G401.6 (cell line): ENCODE results near the gene DLL4.
"Not testable (repeated sequence)": the region's sequence is repeated elsewhere in the genome, so short reads cannot be mapped to it uniquely, and the experiment has no call there.

ENCODE experiments used
- FAIRE-seq: peaks from 2 replicates; lab custom pipeline; 2012; peaks lifted over from hg19 to GRCh38; lab: Jason Lieb, UNC

Gene DLL4

DNA sequence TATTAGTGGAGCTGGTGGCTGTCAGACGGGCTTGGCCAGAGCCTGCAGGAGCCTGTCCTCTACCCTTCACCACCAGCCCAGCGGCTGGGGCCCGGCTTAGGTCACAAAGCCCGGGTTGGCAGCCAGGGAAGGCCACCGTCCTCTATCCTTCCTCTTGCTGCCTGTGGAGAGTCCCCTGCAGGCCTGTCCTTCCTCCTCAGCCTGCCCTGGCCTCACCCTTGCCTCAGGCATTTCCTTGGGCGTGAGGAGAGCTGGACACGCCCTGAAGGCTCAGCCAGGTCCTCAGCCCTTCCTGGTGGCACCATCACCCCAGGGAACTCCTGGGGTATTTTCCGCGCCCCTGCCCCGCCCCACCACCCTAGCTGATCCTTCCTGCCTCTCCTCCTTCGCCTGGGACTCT is 31.8 kb downstream of the DLL4 start:
- no peak for FAIRE-seq

GRCh38 chr15:40961740-40962139 is 32.6 kb downstream of the DLL4 start:
- not testable (repeated sequence) for FAIRE-seq

DNA sequence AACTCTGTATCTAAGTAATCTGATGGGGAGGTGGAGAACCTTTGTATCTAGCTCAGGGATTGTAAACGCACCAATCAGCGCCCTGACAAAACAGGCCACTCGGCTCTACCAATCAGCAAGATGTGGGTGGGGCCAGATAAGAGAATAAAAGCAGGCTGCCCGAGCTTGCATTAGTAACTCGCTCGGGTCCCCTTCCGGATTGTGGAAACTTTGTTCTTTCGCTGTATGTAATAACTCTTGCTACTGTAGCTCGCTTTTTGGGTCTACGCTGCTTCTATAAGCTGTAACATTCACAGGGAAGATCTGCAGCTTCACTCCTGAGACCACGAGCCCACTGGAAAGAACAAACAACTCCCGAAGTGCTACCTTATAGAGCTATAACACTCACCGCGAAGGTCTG is 33.2 kb downstream of the DLL4 start:
- not testable (repeated sequence) for FAIRE-seq

DNA sequence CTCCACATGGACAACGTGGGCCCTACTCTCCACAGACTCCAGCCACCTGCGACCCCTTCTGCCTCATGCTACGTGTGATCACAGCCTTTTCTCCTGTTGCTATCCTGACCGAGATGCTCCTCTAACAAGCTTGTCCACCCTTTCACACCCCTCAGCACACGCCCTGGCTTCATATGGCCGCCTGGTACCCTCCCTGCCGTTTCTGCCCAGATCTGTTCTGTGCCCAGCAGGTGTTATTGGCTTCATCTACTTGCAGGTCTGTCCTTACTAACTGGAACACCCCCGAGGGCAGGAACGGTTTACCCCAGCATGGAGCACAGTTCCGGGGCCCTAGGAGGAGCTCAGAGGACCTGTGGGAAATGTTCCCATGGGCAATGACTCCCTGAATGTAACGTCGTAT is 34.1 kb downstream of the DLL4 start:
- FAIRE-seq: no peak

DNA sequence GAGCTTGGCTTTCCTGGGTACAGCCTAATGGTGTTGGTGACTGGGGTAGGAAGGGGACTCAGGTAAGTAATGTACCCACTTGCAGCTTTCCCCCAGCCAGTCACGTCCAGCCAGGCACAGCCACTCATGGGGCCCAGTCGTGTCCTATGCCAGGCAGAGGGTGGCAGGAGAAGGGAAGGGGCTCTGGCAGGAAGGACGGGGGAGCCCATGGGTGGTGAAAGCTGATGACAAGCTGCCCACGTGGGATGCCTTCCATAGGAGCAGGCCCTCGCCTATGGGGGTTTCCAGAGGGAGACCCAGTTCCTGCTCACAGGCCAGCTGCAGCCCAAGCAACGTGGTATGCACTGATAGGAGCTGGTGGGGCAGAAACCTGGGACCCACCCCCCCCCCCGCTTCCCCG is 34.9 kb downstream of the DLL4 start:
- no peak for FAIRE-seq

GRCh38 chr15:40964634-40965033 is 35.5 kb downstream of the DLL4 start:
- FAIRE-seq: no peak

DNA sequence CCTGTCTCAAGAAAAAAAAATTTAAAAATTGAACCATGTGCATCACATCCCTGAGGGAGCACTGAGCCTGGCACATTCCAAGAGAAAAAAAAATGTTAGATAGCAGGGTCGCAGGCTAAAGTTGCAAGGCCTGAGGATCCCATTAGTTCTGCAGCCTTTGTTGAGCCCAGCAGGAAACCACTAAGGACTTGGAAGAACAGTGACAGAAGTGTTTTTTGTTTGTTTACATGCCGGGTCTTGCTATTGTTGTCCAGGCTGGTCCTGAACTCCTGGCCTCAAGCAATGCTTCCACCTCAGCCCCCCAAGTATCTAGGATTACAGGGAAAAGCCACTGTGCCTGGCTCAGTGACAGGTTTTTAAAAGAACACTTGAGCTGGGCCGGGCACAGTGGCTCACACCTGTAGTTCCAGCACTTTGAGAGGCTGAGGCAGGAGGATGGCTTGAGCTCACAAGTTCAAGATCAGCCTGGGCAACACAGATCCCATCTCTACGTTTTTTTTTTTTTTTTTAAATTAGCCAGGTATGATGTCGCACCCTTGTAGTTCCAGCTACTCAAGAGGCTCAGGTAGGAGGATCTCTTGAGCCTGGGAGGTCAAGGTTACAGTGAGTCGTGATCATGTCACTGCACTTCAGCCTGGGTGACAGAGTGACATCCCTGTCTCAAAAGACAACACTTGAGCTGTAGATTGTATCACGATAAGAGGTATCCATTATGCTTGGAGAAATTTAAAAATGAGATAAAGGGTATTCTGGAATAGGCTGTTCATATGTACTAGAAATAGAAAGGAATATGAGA is 39.3 kb downstream of the DLL4 start:
- no peak for FAIRE-seq

- FAIRE-seq: no peak
Measured at GRCh38 chr15:40969363-40969762, 40.2 kb downstream of the DLL4 start.

- FAIRE-seq: no peak
Measured at GRCh38 chr15:40974879-40975278, 45.7 kb downstream of the DLL4 start.

GRCh38 chr15:40976819-40977218 is 47.7 kb downstream of the DLL4 start:
- FAIRE-seq: no peak

DNA sequence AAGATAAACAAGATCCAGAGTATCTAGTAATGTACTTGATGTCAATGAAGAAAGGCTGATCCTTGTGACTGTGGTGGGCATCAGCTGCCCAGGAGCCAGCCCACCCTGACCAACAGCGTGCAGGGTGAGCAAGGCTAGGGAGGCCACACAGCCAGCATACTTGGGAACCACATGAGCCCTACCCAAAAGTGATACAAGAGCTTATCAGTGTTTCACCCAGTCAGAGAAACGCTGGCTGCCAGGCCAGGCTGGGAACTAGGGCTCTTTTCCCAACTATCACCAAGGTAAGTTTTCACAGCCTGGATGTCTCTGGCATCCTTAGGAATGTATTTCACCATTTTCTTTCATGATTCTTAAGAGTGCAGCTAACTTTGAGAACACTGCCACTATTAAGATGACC is 49.0 kb downstream of the DLL4 start:
- no peak for FAIRE-seq

DNA sequence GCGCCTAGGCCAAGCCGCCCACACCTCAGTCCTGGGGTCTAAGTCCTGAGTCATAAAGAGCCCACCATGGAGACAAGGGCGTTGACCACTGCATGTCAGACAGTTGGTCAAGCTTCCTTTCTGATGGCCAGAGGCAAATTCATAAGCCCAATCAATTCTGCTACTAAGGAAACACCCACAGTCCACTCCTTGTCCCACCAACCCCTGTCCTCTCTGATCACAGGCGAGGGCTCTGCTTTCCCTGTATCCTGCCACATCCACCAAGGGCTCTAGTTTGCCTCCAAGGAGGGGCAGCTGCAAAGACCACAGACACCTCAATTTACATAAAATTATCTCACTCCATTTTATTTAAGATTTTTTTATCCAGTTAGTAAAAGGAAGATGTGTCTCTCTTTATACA is 49.4 kb downstream of the DLL4 start:
- no peak for FAIRE-seq

GRCh38 chr15:40981186-40981585 is 52.0 kb downstream of the DLL4 start:
- FAIRE-seq: no peak

GRCh38 chr15:40982855-40983254 is 53.7 kb downstream of the DLL4 start:
- no peak for FAIRE-seq

- no peak for FAIRE-seq
Measured at GRCh38 chr15:40984406-40984805, 55.3 kb downstream of the DLL4 start.

DNA sequence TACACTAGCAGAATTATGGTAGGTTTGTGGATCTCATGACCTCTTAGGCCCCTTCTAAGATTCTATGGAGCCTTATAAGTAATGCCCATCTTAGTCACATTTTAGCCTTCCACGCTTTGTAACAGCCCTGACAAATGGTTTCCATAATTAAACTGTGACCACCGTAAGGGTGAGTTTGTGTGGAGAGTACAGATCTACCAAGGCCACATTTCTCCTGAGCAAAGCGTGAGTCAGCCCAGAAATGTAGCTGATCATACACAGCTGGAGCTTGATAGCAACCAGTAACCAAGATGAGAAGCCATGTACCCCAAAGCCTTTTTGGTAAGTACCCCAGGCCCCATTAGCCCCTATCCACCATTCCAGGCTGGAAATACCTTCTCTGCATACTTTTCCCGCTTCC is 55.8 kb downstream of the DLL4 start:
- no peak for FAIRE-seq

DNA sequence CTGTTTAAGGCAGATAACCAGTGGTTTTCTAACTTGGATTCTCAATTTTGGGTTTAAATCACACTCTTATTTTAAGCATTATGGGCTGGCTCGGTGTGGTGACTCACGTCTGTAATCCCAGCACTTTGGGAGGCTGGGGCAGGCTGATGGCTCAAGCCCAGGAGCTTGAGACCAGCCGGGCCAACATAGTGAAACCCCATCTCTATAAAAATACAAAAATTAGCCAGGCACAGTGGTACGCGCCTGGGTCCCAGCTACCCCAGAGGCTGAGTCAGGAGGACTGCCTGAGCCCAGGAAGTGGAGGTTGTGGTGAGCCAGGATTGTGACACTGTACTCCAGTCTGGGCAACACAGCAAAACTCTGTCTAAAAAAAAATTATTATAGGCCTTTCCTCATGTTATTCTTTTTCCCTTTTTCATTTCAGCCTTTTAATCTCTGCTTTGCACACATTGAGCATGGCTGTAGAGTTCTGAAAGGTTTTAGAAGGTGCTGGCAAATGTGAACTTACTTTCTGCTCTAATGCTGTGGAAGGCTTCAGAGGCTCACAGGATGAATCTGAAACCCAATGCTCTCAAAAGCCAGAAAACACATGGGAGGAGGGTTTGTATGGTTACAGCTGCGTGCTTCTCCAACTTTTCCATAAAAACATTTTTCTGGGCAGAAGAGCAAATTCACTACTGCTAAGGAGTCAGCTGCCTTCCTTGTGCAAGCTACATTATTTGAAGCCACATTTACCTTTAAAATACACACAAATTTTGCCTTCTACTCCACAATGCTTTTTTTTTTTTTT is 56.6 kb downstream of the DLL4 start:
- no peak for FAIRE-seq

DNA sequence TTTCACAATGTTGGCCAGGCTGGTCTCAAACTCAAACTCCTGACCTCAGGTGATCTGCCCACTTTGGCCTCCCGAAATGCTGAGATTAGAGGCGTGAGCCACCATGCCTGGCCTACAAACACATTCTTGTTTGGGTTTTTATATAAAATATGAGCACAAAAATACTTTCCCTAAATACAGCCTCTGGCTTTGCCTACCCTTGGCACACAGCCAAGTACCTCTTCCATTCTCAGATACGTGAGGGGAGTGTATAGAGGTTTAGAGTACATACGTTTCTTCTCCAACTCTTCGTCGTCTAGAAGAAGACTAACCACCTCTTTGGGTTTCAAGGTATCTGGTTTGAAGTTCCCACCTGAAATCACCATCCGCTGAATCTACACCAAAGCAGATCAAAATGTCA is 57.7 kb downstream of the DLL4 start:
- no peak for FAIRE-seq

DNA sequence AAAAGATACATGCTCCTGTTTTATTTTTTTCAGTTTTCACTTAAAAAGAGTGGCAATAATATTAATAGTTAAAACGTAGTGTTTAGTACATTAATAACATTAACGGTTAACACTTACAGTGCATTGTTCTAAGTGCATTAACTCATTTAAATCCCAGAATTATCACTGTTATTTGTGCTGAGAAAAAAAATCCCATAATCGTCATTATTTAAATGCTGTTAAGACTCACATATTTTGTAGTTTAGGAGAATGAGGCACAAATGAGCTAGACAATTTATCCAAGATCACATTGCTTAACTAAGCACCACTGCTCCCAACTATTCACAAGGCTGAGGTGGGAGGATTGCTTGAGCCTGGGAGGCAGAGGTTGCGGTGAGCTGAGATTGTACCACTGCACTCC is 59.0 kb downstream of the DLL4 start:
- FAIRE-seq: no peak
